HG03045 (cell line): ENCODE data around the gene TAS2R40.
"Not testable (repeated sequence)": the region's sequence is repeated elsewhere in the genome, so short reads cannot be mapped to it uniquely, and the experiment has no call there.

Experiments
- ATAC-seq: cut with Tn5 transposase; IDR thresholded peaks from one replicate; pipeline ENCODE4 v1.9.1; 2021; ENCODE audit warnings: mild to moderate bottlenecking, moderate library complexity; ENCODE audit not compliant: unreplicated experiment

Gene TAS2R40

DNA sequence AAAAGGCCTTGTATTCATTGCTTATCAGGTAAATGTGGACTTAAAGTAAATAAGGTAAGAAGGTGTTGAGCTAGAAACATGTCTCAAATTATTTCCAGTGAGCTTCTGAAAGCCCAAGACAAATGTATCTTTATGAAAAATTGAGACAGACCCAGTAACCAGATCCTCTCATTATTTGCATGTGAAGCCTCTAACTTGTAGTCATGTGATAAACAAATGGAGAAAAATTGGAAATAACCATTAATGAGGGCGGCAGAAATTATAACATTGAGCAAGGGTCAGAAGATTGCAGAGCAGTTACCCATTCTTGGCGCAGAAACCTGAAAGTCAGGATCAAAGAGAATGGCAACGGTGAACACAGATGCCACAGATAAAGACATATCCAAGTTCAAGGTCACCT is at the start of gene TAS2R40:
Gene TAS2R40, plus strand, starts transcription at position 301 of the 400 bp plus-strand sequence. Its CDS starts 42 bp downstream, at position 343.
- no peak for ATAC-seq

DNA sequence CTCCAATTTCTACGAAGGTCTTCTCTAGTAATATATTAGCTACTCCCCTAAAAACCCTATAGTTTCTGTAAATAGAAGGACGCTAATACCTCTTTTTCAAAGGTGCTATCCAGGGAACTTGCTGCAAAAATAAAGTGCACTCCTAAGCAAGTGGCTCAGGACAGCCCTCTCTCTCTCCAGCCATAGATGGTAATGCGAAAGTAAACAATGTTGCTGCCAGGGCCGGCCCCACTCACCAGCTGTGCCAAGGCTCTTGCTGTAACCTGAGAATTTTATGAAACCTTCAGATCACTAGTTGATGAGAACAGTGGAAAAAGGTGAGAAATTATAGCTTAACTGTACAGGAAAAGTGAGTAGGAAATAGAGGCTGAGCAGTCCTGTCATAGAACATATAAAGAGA is 49.5 kb upstream of the TAS2R40 start:
- ATAC-seq: no peak

DNA sequence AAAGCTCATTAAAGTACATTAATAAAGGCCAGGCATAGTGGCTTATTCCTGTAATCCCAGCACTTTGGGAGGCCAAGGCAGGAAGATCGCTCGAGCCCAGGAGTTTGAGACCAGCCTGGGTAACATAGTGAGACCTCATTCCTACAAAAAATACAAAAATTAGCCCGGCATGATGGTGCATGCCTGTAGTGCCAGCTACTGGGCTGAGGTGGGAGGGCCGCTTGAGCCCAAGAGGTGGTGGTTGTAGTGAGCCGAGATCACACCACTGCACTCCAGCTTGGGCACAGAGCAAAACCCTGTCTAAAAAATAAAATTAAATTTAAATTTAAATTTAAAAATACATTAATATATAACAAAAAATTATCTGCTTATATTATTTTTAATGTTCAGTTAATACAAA is 45.7 kb upstream of the TAS2R40 start:
- no peak for ATAC-seq

DNA sequence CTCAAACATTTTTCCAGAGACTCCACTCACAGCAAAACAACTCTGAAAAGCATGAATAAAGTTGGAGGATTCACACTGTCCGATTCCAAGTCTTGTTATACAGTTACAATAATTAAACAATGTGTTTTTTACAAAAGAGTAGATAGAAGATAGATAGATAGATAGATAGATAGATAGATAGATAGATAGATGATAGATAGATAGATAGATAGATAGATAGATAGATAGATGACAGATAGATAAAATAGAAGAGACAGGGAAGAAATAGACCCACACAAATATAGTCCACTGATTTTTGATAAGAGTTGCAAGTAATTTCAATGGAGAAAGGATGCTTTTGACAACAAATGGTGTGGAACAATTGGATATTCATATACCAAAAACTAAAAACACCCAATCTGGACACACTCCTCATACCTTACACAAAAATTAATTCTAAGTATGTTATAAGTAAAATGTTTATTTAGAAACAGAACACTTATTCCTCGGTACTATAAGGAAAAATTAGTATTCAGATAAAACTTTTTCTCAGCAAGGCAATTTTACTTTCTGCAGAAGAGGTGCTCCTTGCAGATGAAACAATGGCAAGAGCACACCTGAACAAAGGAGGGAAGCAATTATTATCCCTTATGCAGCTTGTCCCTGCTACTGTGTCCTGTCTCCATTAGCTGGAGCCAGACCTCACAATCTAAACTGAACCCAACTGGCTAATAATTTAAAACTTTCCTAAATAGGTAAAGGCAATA is 44.3 kb upstream of the TAS2R40 start:
- ATAC-seq: no peak

DNA sequence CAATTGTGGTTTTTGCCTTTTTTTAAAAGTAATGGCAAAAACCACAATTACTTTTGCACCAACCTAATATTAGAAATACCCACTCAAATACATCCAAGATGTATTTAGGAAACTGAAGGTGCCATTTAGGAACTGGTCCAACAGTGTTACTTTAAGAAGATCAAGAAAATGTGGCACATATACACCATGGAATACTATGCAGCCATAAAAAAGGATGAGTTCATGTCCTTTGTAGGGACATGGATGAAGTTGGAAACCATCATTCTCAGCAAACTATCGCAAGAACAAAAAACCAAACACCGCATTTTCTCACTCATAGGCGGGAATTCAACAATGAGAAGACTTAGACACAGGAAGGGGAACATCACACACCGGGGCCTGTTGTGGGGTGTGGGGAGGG is 41.1 kb upstream of the TAS2R40 start:
- not testable (repeated sequence) for ATAC-seq

DNA sequence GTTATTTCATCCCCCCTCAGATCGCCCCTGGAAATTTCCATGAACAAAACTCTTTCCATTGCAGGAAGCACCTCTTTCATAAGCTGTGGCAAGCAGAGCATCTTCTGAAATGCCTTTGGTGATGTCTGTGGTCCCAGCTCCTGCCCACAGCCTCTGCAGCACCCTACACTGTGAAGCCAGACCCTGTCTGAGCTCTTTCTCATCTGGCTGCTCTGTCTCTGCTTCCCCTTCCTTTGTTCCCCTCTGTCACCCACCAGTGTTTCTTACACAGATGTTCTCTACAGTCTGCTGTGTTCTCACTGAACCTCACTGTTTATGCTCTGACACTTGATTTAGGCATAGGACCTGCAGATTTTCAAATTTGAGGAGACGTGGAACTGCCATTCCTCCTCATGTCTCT is 40.5 kb upstream of the TAS2R40 start:
- ATAC-seq: no peak

DNA sequence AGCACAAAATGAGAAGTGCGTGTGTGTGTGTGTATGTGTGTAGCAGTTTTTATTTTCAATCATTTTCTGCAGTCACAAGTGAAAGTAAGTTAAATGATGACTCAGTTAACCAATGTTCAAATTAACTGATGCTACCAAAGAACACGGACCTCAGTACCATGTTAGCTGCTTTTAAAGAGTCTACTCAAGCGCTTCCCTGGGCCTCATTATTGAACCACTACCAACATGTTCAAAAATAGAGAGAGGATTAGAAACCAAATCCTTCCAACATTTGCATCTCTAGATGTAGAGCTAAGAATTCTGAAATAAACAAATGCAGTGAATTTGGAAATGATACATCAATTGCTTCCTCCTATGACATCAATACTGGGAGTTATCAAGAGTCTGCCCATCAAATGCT is 38.8 kb upstream of the TAS2R40 start, which contains the start of gene TAS2R39:
Gene TAS2R39, plus strand, starts transcription at position 396 of the 400 bp plus-strand sequence. Its CDS starts 0 bp downstream, at position 396.
- ATAC-seq: no peak

DNA sequence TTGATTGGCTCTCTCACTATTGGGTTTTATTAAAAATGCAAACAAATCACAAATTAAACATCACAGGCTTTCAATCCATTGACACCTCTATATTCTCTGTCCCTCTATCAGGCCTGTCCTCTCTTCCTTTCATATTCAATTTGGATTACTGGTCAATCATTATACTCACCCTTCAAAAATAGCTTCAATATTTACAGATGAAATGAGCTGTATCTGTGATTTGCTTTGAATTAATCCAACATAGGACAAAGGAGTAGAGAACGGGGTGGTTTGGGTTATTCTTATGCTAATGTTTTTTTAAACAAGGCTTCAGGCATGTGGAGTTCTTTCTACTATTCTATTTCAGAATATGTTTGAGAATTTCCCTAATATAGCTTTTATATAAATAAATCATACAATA is 36.3 kb upstream of the TAS2R40 start:
- ATAC-seq: no peak

DNA sequence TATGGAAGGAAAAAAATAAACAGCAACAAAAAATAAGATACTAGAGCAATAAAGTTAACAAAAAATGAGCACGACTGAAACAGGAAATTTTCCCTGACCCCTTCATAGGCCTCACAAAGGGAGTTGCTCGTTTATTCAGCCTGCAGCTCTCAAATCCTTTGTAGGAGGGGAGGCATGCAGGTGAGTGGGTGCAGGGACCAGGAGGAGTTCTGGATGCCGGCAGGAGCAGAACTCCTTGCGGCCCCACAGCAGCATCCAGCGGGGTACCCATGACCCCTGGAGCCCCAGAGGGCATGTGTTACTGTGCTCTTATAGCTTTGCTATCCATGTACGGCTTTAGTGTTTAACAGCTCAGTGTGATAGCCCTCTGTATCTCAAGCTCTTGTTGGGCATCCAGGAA is 32.8 kb upstream of the TAS2R40 start:
- ATAC-seq: no peak

DNA sequence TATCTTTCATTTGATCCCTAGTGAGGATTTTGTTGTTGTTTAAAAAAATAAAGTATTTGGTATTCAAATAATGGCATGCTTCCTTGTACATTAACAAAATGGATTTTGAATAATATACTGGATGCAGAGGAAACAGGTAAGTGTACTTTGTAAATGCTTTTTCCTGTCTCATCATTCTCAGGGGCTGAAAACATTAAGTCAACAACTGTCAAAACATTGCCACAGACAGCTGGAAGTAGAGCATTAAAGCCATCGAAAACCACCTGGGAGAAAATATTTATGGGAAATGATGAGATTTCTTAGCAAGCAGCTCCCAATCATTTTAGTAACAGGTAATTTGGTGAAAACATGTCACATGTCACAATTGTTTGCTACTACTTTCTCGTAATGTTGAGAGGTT is 28.0 kb upstream of the TAS2R40 start:
- no peak for ATAC-seq

DNA sequence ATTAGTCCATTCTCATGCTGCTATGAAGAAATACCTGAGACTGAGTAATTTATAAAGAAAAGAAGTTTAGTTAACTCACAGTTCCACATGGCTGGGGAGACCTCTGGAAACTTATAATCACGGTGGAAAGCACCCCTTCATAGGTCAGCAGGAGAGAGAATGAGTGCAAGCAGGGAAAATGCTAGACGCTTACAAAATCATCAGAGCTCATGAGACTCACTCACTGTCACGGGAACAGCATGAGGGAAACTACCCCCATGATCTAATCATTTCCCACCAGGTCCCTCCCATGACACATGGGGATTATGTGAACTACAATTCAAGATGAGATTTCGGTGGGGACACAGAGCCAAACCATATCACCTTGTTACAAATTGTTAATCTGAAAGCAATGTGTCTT is 22.8 kb upstream of the TAS2R40 start:
- no peak for ATAC-seq

DNA sequence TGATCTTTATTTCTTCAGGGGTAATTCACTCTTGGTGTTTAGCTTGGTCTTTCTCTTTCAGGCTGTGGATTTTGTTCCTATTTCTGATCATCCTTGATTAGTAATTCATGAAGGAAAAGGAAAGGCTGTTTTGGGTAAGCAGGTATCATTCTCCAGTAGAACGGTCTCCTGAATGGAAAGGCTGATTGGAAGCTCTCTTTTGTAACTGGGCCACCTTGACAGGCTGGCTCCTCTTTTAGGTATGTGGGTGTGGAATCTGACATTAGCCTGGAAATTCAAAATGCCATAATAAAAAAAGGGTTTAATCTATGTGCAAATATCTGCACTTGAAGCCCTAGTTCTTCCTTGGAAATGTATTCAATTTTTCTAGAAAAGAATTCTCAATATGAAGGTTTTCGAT is 19.7 kb upstream of the TAS2R40 start:
- ATAC-seq: no peak

DNA sequence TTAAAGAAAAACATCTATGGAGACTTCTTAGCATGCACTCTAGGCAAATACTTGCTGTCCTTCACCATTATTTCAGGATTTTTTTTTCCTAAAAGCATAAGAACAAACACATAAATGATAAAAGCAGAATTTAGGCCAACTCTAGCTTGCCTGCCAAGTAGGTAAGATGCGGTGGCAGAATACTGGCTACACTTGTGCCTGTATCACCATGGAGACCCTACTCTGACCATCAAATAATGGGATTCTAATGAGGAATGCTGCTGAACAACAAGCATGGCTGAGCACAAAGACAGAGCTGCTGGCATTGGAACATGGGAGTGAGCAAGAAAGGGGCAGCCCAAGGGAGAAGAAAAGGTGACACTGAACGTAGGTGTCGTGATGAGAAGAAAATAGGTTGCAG is 18.5 kb upstream of the TAS2R40 start:
- ATAC-seq: no peak

DNA sequence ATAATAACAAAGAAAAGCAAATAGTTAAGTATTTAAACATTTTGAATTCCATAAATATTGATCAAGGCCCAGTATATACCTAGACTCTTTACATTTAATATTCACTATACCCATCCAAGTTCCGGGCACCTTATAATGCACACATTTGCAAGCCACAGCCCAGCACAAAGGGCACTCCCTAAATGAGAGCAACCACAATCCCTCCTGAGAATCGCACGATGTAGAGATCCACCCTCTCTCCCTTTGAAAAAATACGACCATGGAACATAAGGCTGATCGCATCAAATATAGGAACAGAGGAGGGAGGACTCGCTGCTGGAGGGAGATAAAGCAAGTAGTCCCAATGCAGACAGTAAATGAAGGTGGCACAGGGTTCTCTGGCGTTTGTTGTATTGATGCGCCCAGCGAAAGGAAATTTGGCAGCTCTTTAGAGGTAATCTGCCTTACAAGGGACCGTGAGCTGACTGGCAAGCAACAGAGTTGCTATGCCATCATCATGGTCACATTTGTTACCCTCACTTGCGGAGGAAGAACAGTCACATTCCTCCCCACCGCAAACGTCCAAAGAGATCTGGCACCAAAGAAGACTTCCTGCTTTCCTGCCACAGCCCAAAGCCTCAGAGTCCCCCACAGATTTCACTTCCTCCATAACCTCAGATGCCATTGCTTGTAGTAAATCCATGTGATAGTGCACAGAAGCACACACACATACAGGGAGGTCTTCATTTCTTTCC is 16.1 kb upstream of the TAS2R40 start:
- ATAC-seq: peak; percentile 69

DNA sequence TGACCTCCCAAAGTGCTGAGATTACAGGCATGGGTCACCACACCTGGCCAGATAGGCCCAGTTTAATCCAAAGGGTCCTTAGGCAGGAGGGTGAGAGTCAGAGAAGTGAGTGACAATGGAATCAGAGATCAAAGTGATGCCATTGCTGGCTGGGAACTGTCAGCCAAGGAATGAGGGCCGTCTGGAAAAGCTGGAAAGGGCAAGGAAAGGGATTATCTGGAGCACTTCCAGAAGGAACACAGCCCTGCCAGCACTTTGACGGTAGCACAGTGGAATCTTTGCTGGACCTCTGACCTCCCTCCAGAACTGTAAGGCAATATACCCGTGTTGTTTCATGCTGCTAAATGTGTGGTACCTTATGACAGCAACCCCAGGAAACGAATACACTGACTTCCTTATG is 11.3 kb upstream of the TAS2R40 start:
- ATAC-seq: no peak

DNA sequence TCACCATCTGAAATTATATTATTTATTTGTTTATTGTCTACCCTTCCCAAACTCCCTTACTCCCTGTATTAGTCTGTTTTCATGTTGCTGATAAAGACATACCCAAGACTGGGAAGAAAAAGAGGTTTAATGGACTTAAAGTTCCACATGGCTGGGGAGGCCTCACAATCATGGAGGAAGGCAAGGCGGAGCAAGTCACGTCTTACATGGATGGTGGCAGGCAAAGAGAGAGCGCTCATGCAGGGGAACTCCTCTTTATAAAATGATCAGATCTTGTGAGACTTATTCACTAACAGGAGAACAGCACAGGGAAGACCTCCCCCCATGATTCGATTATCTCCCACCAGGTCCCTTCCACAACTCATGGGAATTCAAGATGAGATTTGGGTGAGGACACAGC is 8.4 kb upstream of the TAS2R40 start:
- ATAC-seq: not testable (repeated sequence)

DNA sequence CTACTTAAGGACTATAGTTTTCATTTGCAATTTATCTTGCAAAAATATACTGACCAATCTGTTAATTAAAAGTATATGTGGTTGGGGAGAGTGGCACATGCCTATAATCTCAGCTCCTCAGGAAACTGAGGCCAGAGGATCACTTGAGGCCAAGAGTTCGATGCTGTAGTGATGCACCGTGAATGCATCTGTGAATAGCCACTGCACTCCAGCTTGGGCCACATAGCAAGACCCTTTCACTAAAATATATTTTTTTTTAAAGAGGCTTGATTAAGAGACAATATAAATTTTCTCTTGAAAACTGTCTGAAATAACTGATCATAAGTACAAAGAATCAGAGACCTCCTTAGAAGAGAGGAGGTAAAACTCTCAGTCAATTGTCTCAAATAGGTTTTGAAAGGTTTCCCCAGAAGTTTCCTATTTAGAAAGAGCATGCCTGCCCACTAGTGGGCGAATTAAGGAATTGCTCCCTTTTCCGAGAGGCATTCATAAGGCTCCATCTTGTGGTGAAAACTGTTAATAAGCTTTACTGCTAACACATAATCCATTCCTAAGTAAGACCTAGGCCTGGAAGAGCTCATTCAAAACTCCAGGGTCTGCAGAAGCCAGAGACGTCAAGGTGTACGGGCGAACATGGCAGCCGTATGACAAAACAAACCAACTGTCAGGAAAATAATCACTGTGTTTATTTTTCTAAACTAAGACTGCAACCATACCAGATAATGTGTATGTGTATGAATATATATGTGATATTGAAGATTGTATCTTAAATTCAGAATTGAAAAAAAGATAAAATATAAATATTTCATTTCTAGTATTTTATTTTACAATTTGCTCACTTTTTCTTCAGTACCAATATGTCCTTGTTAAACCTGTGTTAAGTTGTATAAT is 6.8 kb upstream of the TAS2R40 start:
- ATAC-seq: peak; percentile 80

DNA sequence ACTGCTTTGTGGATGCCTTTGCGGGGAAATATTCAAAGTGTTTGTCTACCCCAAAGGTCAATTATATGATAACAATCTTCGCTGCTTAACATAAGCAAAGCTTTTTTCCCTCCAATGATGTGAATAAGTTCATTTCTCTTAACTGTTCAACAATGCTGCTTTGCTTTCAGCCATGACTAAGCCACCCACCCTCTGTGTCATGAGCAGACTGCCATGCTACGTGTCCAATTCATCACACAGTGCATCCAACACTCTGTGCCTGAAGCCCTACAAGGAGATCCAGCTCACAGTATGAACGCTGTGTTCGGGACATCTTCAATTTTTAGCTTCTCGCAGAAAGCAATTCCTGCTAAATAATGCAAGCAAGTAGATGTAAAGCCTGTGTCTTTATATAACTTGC is 5.7 kb upstream of the TAS2R40 start:
- ATAC-seq: no peak

DNA sequence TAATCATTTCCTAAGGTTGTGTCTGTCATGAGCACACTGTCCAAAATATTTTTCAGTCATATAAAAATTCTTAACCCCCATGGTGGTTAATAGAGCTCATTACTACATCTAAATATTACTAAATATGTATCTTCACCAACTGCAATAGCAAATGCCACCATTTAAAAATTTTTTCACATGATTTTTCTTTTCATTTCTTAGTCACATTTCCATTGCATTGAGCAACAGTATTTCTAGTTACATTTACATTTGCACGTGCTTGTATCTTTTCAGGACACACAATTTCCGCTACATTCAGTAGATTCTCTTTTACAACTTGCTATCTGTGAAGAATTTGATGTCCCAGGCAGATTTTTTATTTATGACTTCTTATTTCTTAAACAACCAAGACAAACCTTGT is 5.2 kb upstream of the TAS2R40 start:
- ATAC-seq: no peak

DNA sequence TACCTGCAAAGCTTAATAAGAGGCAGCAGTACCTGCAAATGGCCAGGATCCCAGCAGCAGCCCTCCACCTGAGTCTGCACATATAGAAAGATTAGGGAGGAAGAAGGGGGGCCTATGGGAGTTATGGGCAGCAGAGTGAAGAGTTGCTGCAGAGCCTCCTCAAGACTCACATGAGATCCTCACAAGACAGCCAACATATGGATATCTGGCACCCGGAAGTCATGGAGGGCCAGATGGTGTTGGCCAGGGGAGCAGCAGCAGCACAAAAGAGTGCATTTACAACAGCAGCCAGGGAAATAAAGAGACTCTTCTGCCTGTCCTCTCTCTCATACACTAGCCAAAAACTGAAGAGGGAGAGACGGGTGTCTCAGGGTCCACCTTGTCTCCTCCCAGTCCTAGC is 4.0 kb upstream of the TAS2R40 start:
- ATAC-seq: no peak

DNA sequence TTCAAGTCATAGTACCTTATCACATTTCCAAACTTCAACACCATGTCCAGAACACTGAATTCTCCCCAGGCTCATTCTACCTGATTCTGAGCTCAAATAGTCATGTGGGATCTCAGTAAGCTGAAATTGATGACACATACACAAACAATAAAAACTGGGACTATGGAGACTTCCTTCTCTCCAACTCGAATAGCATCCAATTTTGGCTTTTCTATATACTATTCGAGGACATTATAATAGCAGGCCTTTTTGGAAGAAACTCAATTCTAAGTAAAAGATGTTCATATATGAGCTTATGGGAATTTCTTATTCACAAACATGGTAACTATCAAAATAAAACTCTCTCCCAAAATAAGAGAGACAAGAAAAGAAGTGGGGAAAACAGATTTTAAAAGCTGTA is 551 bp upstream of the TAS2R40 start:
- no peak for ATAC-seq
